CD4-positive, alpha-beta T cell treated with Interferon gamma for 1 hour (primary cell): ENCODE measurements around the gene LRRC49.

Experiments
- DNase-seq: peaks from one replicate; pipeline ENCODE4 v3.0.0-alpha.2; 2020

The LRRC49 gene

DNA sequence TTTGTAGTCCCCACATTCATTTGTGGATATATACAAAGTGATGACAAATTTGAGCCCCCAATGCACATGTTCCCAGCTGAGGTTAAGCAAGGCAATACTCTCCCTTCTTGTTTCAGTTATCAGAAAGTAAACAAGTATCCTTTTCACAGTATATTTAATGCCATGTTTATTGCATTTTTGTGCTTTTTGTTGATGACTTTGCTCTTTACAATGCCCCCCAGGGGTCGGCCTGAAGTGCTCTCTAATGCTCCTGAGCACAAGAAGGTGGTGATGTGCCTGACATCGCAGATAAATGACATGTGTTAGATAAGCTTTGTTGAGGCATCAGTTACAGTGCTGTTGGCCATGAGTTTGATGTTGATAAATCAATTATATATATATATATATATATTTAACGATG is 165.0 kb downstream of the LRRC49 start:
- DNase-seq = no peak

DNA sequence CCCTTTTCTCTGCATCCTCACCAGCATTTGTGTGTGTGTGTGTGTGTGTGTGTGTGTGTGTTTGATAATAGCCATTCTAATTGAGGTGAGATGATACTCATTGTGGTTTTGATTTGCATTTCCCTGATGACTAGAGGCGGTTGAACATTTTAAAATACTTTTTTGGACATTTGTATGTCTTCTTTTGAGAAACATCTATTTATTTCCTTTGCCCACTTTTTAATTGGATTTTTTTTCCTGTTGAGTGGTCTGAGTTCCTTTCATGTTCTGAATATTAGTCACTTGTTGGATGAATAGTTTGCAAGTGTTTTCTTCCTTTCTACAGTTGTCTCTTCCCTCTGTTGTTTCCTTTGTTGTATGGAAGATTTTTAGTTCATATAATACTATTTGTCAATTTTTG is 168.4 kb downstream of the LRRC49 start:
- no peak for DNase-seq

DNA sequence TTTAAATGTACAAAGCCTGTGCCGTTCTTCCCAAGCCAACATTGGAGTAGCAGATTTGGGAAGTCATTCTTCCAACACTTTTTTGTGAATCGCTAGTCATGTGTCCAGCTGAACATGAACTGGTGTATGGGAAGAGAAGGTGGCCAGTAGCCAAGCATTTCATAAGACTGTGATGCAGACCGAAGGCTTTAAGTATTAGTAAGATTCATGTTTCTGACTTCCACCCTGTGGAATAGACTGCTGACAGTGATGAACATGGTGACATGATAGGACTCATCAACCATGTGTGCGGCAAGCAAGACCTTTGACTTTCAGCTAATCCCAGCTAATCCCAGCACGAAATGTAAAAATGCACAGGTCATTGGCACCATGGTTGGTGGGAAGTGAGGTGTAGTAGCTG is 174.4 kb downstream of the LRRC49 start:
- no peak for DNase-seq

DNA sequence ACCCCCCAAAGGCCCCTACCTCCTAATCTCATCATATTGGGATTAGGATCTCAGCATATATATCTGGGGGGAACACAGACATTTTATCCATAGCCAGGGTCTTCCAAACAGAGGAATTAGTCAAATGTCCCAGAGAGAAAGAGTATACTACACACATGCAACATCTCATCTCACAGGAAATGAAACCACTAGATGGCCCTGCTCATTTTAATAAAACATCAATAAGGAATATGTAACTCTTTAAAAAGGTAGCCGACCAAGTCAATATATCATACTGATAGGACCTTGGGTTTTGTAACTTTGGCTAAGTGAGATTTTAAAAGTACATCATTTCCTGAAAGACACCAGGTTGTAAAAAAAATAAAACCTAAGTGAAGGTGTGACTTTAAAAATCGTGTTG is 177.1 kb downstream of the LRRC49 start:
- no peak for DNase-seq

DNA sequence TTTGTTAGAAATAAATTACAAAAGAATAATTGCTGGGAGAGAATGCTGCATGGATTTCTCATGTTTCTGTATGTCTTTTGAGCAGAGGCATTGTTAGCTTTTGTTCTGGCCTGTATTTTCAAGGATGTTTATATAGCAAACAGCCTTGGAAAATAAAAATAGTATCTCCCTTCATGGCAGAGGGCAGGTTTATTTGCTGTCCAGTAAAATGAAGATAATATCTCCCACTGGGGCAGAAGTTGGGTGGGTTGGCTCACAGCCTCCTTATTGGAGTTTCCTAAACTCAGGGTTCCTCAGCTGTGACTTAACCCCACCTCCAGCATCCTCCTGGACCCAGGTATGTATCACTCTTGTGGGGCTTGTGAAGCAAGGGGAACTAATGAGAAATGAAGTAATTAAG is 178.9 kb downstream of the LRRC49 start:
- no peak for DNase-seq

DNA sequence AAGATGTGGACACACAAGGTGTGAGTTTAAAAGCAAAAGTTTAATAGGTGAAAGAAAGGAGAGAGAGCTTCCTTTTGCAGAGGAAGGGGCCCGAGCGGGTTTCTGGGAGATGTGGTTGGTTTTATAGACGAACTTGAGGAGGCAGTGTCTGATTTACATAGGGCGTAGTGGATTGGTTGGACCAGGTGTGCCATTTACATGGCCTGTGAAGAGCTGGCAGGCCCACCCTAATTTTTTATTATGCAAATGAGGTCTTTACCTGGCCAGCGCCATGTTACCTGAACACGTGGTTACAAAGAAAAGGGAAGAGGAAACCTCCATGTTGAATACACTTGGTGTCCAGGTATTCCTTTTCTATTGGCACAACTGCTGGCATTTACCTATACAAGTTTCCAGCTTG is 179.8 kb downstream of the LRRC49 start:
- no peak for DNase-seq

DNA sequence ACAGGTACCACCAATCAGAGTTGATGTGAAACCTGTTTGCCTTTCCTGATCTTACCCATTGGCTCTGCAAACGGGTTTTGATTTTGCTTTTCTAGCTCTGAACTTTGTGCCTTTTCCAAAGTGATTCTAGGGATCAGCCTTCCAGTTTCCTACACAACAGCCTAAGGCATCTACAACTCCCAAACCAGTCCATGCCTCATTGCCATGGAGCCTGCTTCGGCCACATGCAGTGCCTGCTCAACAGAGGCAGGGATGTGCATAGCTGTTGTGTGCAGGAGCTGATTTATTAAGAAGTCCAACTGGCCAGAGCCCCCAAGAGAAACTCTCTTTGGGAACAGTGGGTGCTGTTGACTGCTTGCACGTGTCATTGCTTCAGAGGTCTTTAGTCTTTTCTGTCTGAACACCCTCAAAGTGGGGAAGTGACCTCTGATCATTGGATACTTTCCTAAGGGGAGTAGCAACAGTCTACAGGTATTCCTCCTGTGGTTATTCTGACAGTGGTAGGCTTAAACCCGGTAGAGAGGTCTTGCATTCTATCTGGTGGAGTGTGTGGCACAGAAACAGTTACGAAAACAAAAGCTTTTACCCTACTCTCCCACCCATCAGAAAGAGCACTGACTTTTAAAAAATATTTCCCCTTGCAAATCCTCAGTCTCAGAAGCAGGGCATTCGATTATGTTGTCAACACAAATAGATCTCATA is 186.0 kb downstream of the LRRC49 start:
- DNase-seq = no peak

DNA sequence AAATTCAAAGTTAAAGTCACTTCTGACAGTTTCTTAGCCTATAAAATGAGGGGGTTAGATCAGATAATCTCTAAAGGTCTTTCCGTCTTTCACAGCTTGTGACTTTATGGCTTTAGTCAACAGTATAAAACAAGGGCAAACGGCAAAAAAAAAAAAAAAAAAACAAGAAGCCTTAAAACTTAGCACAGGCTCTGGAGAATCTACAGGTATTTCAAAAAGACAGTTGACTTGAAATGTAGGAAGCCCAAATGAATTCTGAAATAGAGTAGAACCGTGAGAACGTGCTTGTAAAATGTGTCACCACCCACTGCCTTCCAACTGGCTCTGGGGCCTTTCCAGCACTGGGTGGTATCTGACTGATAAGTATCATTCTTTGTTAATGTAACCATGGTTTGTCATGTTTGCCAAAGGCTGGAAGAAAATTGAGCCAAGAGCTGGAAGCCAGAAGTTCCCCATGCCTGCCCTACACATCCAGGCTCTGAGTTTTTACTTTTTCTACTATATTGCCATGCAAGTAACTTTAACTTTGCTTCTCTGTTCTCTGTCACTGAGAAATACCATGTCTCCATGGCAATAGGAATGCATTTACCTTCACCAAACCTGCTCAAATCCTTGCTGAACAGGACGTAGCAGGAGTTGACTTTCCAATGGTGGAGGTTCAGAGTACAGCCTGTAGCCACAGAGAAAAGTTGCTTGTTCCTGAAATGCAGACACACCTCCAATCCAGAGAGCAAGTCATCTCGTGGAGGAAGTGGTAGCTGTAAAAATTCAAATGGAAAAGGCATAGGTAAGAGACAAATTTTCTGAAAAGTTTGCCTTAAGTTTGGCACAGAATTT is 186.8 kb downstream of the LRRC49 start:
- DNase-seq = no peak

DNA sequence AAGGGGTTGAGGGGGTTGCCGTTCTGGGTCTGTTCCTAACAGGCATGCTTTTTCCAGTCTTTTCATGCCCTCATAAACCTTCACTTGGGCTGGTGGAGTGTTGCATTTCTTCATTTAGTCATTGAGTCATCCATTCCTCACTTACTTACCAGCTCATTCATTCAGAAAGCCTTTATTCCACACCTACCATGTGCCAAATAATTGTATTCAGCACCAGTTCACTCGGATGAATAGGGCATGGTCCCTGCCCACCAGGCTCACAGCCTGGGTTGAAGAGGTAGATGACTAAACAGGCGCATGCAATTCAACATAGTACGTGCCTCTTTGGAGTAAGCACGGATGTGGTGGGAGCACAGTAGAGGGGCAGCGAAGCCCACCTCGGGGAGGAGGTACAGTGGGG is 187.5 kb downstream of the LRRC49 start:
- DNase-seq = no peak

DNA sequence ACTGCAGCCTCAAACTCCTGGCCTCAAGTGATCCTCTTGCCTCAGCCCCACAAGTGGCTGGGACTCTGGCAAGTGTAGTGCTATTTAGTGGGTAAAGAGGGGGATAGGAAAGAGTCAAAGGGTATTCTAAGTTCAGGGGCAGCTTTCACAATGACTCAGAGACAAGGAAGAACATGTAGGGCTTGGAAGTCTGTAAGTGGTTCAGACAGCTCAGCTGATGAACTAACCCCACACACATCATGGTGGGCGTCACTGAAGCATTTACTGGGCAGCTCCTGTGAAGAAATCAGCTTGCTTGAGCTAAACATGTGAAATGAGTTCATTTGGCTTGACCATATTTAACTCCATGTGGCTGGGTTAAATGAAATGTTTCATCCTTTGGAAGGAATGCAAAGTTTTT is 188.1 kb downstream of the LRRC49 start:
- no peak for DNase-seq

DNA sequence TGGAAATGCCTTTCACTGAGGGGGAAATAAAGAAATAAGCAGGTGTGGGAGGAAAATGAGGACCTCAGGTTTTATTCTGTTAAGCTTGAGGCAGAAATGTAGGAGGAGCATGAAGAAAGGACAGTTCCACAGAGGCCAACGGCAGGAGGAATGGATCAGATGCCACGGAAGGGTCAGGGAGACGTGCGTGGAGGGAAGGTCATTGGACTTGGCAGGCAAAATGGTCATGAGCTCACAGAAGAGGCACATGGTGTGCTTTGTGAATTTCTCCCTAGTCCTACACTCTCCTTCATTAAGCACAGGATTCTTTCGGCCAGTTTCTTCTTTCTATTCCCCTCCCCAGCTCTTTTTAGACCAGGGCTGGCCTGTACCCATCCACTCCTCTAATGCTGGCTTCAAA is 190.2 kb downstream of the LRRC49 start:
- no peak for DNase-seq

DNA sequence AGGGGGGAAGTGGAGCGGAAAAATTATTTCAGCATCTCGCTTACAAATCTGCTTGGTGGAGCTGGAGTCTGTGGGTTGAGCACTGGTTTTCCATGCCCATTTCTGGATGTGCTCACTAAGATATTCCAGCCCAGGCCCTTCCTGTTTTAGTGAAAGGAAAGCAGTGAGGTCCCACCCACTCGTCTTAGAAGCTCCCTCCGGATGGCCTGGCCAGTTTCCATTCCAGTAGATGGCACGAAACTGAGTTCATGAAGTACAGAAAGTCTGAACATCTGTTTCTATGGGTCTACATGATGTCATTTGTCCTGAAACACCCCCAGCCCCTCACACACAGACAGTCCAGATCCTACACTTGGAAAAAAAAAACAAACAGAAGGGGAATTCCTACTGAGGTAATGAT is 190.7 kb downstream of the LRRC49 start:
- no peak for DNase-seq

DNA sequence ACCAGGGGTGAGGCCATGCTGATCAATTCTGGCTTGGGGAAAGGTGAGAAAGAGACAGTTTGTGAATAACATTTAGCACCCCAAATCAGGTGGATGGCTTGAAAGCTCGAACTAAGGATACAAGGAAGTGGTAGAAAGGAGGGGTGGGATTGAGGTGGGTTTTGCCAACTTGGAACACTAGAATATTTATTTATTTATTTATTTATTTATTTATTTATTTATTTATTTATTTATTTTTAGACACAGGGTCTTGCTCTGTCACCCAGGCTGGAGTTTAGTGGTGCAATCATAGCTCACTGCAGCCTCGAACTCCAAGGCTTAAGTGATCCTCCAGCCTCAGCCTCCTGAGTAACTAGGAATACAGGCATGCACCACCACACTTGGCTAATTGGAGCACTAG is 191.6 kb downstream of the LRRC49 start:
- no peak for DNase-seq

DNA sequence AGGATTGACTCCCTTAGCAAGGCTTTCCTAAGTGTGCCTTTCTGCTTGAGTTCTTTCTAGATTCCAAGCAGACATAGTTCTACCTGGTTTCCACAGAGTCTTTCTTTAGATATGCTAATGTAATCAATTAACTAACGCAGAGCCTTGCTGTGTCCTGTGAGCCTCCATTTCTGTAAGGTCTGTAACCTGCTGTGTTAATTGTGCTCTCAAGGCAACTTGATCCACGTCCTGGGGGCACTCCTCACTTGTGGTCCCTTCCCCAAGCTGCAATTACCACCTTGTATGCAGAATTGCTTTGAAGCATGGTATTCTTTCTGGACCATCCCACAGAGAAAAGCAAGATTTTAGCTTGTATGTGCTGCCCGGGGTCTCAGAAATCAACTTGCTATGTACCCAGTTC is 193.2 kb downstream of the LRRC49 start:
- DNase-seq = no peak

DNA sequence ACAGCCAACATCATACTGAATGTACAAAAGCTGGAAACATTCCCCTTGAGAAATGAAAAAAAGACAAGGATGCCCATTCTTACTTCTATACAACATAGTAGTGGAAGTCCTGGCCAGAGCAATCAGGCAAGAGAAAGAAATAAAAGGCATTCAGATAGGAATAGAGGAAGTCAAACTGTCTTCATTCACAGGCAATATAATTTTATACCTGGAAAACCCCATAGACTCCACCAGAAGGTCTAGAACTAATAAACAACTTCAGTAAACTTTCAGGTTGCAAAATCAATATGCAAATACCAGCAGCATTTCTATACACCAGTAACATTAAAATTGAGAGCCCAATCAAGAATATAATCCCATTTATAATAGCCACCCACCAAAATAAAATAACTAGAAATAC is 195.5 kb downstream of the LRRC49 start:
- DNase-seq = no peak

DNA sequence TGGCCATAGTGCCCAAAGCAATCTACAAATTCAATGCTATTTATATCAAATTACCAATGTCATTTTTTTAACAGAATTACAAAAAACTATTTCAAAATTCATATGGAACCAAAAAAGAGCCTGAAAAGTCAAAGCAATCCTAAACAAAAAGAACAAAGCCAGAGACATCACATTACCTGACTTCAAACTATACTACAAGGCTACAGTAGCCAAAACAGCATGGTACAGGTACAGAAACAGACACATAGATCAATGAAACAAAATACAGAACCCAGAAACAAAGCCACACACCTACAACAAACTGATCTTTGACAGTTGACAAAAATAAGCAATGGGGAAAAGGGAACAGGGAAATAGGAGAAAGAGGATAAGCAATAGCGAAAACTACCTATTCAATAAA is 196.1 kb downstream of the LRRC49 start:
- no peak for DNase-seq

DNA sequence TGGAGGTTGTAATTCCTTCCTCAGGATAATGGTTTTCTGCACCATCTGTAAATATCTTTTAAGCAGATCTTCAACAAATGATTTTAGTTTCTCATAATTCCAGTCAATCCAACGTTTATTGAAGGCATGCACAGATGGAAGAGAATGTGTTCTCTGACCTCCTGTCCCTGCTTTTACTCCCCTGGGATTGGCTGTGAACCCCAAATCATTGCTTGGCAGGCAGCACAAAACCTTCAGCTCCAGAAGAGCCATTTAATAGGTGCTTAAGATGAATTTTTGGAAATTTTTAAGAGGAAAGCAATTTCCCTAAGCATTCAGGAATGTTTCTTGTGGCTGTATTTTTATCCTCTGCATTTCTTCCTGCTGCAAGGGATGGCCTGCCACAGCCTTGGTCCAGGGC is 197.2 kb downstream of the LRRC49 start:
- no peak for DNase-seq

DNA sequence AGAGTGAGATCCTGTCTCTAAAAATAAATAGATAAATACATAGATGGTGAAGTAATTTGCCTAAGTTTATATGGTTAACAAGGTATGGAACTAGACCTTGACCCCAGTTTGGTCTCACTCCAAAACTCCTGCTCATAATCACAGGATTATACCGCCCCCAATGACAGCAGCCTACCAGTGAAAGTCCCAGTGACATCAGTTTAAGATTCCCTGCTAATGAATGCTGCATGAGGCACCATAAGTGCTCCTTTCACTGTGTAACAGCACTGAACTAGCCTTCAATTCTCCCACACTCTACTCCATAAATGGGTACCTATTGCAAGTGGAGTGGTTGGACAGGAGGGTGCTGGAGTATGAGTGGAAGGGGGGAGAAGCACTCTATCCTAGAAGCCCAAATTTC is 199.0 kb downstream of the LRRC49 start:
- no peak for DNase-seq

DNA sequence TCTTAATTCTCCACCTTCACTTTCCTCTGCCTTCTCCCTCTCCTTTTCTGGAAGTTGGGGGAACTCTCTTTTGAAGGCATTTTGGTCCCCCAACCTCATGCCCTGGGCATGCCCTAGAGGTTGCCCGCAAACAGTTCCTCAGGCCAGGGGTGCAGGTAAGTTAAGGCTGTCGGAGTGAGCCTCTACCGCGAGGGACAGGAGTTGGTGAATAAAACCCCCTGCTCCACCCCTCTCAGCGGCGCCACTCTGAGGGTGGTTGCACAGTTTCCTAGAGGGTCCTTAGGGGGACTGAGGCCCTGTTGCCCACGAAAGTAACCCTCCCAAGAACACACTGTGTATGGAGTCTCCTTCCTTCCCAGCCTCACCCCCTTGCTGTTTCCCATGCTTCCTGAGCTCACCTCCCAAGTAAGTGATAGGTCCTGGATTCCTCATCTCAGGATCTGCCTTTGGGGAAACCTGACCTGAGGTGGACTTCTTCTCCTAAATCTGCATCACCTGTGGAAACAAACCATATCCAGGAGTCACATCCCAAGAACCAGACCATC is 199.5 kb downstream of the LRRC49 start:
- no peak for DNase-seq

DNA sequence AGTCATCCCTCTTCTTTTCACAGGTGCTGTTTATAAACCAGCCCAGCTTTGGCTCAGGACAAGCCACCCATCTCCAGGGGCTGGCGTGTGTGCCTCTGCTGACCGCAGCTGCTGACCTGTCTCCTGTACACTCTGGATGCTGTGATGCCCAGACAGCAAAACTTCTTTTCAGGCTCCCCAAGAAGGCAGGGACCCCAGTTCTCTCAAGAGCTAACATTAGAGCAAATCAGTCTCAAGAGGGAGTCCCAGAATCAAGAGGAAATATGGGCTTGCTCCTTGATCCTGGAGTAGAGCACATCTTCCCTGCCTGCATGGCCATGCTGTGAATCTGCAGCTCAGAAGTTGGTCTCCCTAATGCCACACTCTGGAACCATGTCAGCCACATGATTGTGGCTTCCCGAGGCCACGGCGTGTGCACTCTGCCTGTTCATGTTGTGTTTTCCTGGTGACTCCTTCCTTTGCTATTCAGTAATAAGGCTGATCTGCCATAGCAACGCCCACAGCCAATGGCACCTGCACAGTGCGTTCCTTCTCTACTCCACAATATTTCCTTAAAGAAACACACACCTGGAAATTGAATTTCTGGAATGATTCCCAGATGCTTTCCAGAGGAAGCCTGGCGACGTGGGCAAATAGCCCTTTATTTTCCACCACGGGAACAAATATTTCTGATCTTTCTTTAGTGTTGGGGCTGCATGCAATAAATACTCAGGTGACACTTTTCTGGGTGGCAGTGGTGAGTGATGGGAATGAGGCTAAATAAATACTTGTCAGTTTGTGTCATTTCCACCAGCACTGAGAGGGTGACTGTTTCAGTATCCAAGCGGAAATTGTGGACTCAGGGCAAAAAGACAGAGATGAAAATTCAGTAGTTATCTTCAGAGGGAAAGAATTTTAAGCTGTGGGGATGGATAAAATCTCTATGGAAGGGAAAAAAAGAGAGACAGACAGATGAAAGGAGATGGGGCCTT is 200.7 kb downstream of the LRRC49 start:
- no peak for DNase-seq

DNA sequence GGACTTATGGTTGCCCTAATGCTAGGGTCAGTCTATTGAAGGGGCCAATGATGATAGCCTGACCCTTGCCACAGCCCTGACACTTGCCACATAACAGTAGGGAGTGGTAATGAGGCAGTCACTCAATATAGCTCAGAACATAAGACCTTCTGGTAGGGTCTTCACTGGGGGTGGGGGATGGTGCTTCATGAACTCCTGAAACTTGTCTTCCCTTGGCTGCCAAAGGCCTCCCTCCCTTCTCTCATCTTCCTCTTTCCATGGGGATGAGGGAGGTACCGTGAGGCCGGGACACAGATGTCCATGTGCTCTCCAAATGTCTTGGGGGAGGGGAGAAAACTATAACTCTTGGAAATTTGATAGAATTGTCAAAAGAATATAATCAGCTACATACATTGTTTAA is 201.5 kb downstream of the LRRC49 start:
- no peak for DNase-seq

DNA sequence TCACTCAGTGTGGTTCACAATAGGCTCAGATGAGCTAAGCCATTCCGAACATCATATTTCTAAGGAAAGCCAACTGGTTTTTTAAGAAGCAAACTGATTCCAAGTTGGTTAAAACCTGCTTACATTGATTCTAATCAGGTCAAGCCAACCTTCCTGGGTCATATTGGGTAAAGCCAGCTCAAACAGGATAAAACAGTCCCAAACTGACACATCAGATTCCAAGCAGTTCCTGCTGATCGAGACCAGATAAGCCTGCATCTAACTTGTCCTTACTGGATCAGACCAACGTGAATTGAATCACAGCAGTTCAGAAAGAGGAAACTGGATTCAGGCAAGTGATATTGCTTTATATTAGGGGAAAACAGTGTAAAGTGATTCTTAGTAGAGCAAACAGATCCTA is 204.1 kb downstream of the LRRC49 start:
- DNase-seq = no peak

DNA sequence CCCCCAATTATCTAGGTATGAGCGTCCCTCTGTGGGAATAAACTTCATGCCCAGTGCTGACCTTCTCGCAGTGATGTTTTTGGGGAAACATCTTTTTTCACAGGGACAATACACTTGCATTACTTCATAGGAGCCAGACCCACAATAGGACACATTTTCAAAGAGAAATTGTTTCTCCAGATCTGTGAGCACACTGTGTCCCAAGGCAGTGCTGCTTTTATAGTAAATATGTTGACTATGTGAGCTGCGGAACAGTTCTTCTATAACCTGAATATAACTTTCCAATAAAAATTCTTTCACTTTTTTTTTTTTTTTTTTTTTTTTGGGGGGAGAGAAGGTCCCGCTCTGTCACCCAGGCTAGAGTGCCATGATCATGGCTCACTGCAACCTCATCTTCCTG is 205.3 kb downstream of the LRRC49 start:
- DNase-seq = no peak
